Measurements from ENCODE around the gene CCDC183. TPM values are rescaled to one million over a fixed set of nuclear protein-coding genes. Genes with fewer than 3 reads are reported as not detected.

CCDC183 gene
- total and polyA plus RNA-seq, 4 donors: 0.38 to 4.6 (median 2.2) TPM

DNA sequence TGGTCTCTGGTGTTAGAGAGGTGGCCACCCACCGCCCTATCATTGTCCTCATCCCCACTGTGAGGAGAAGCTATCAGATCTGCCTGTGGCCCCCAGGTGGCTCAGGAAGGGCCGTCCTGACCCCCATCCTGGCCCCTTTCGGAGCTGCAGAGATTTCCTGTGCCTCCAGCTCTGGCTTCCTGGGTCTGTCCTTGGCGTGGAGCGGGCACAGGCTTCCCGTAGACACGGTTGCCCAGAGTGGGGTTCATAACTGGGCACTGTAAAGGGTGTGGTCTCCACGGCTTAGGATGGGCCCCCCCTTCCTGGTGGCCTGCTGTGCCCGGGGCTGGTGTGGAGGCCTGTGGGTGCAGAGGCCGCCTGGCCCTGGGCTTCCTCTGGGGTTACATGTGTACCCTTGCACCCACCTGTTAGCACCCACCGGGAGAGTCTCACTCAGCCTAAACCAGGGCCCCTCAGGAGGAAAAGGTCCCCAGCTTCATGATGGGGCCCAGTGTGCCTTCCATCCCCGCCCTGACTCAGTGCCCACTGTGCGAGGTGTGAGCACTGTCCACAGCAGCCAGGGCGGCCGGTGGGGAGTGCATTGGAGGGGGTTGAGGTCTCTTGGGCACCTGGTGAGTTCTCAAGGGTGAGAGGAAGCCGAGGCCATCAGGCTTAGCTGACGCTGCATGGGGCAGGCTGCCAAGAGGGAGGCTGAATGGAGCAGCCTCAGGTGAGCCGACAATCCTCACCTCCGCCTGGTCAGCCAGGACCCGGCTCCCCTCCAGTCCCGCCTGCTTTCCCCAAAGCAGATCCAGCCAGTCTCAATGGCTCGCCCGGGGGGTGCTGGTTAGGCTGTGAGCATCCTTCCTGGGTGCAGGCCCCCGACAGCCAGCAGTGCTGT lies 30.8 kb downstream of the CCDC183 start:
- TF ChIP-seq, protein P1, sequence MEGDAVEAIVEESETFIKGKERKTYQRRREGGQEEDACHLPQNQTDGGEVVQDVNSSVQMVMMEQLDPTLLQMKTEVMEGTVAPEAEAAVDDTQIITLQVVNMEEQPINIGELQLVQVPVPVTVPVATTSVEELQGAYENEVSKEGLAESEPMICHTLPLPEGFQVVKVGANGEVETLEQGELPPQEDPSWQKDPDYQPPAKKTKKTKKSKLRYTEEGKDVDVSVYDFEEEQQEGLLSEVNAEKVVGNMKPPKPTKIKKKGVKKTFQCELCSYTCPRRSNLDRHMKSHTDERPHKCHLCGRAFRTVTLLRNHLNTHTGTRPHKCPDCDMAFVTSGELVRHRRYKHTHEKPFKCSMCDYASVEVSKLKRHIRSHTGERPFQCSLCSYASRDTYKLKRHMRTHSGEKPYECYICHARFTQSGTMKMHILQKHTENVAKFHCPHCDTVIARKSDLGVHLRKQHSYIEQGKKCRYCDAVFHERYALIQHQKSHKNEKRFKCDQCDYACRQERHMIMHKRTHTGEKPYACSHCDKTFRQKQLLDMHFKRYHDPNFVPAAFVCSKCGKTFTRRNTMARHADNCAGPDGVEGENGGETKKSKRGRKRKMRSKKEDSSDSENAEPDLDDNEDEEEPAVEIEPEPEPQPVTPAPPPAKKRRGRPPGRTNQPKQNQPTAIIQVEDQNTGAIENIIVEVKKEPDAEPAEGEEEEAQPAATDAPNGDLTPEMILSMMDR (IDR thresholded peaks at IDR 0.05; ENCODE audit: control extremely low read depth, extremely low read depth): no peak
- no peak overlapping the region for H3K4me3 ChIP-seq
- ATAC-seq (ENCODE audit: insufficient read depth, low FRiP score): no peak
- H3K27me3 ChIP-seq (ENCODE audit: control insufficient read depth in 3 of 3, insufficient read depth in 3 of 3, low read length in 2 of 3): no peaks in the 10 kb centered on the region
- no peak overlapping the region for H3K27ac ChIP-seq (ENCODE audit: low read depth in 1 of 2, low read length in 1 of 2)
- DNase-seq: no peak
- H3K9me3 ChIP-seq (ENCODE audit: control insufficient read depth in 4 of 4, insufficient read depth in 3 of 4, low read length in 3 of 4): no peaks in the 10 kb centered on the region
- H3K4me1 ChIP-seq (ENCODE audit: control insufficient read depth in 5 of 5, insufficient read depth in 5 of 5, low read length in 5 of 5): peaks cover 0 to 1% (median 0%) of the 10 kb centered on the region in 5 donors
- peaks cover 0 to 77% (median 19%) of the 10 kb centered on the region in 4 donors for H3K36me3 ChIP-seq (ENCODE audit: control insufficient read depth in 4 of 4, insufficient read depth in 4 of 4, low read length in 4 of 4)
- no peak overlapping the region for H3K9ac ChIP-seq (ENCODE audit: insufficient read depth in 1 of 2, low read length in 2 of 2)
- 93% methylated on average over 24 of the region's 24 CpGs for WGBS, 2 donors

DNA sequence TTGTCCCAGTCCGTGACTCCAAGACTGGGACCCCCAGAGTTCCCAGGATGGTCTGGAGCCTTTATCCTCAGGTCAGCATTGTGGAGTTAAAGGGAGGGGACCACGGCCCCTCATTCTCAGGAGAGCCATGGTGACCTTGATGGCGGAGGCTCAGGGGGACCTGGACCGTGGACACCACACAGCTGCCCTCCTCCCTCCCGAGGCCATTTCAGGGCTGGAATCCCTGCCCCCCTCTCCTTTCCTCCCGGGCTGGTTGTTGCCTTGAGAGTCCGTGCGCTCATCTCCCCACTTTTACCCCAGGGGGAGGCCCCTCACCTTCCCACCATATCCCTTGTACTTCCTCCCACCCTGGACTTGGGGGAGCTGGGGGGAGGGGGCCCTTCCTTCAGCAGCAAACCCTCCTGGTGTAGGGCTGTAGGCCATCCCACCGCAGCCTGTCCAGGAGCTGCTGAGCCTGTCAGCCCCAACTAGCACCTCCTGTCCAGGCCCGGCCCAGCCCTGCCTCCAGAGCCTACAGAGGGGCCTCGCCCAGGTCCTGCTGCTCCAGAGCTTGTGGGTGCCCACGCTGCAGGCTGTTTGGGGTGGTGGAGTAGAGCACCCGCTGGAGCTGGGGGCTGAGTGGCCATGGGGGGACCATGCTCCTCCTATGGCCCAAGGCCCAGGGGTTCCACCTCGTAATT lies 31.8 kb downstream of the CCDC183 start:
- Histone ChIP-seq H3K36me3 (ENCODE audit: control insufficient read depth in 4 of 4, insufficient read depth in 4 of 4, low read length in 4 of 4) (peaks cover 0 to 83% (median 21%) of the 10 kb centered on the region in 4 donors), H3K27ac (ENCODE audit: low read depth in 1 of 2, low read length in 1 of 2) (no peak overlapping the region), H3K9me3 (ENCODE audit: control insufficient read depth in 4 of 4, insufficient read depth in 3 of 4, low read length in 3 of 4) (no peaks in the 10 kb centered on the region), H3K4me1 (ENCODE audit: control insufficient read depth in 5 of 5, insufficient read depth in 5 of 5, low read length in 5 of 5) (no peaks in the 10 kb centered on the region), H3K9ac (ENCODE audit: insufficient read depth in 1 of 2, low read length in 2 of 2) (no peak overlapping the region), H3K4me3 (no peak overlapping the region), H3K27me3 (ENCODE audit: control insufficient read depth in 3 of 3, insufficient read depth in 3 of 3, low read length in 2 of 3) (no peaks in the 10 kb centered on the region)
- TF ChIP-seq, protein P1 (IDR thresholded peaks at IDR 0.05; ENCODE audit: control extremely low read depth, extremely low read depth): no peak
- WGBS, 2 donors: 93 to 97% methylated on average over 14 of the region's 14 CpGs
- ATAC-seq (ENCODE audit: insufficient read depth, low FRiP score) (no peak), DNase-seq (no peak)

- no peaks in the 10 kb centered on the region for H3K4me1 ChIP-seq (ENCODE audit: control insufficient read depth in 5 of 5, insufficient read depth in 5 of 5, low read length in 5 of 5)
- H3K9ac ChIP-seq (ENCODE audit: insufficient read depth in 1 of 2, low read length in 2 of 2): no peak overlapping the region
- DNase-seq (no peak), ATAC-seq (ENCODE audit: insufficient read depth, low FRiP score) (no peak)
- H3K9me3 ChIP-seq (ENCODE audit: control insufficient read depth in 4 of 4, insufficient read depth in 3 of 4, low read length in 3 of 4): no peaks in the 10 kb centered on the region
- no peaks in the 10 kb centered on the region for H3K27me3 ChIP-seq (ENCODE audit: control insufficient read depth in 3 of 3, insufficient read depth in 3 of 3, low read length in 2 of 3)
- H3K27ac ChIP-seq (ENCODE audit: low read depth in 1 of 2, low read length in 1 of 2): no peak overlapping the region
- 96% methylated on average over 31 of the region's 31 CpGs for WGBS, 2 donors
- peaks cover 0 to 82% (median 18%) of the 10 kb centered on the region in 4 donors for H3K36me3 ChIP-seq (ENCODE audit: control insufficient read depth in 4 of 4, insufficient read depth in 4 of 4, low read length in 4 of 4)
- TF ChIP-seq, protein P1 (IDR thresholded peaks at IDR 0.05; ENCODE audit: control extremely low read depth, extremely low read depth): no peak
- no peak overlapping the region for H3K4me3 ChIP-seq
Observed at GRCh38 chr9:136828474-136829140, 32.5 kb downstream of the CCDC183 start.

Data from lung (tissue), 12 donors.